GM21381 (cell line): ENCODE data around the gene FGF5.
"Not testable (repeated sequence)": the region's sequence is repeated elsewhere in the genome, so short reads cannot be mapped to it uniquely, and the experiment has no call there.

Experiments used
- ATAC-seq: cut with Tn5 transposase; IDR thresholded peaks from one replicate; pipeline ENCODE4 v1.9.1; 2021; ENCODE audit warnings: mild to moderate bottlenecking, moderate library complexity; ENCODE audit not compliant: unreplicated experiment

Gene FGF5

GRCh38 chr4:80266253-80266901, at the start of gene FGF5:
Gene FGF5, plus strand, starts transcription at chr4:80266664. Its CDS starts 161 bp downstream, at chr4:80266825.
- ATAC-seq = no peak

- ATAC-seq = no peak
Observed at GRCh38 chr4:80219301-80220025, 47.0 kb upstream of the FGF5 start.

- no peak for ATAC-seq
Observed at GRCh38 chr4:80220711-80221110, 45.8 kb upstream of the FGF5 start.

GRCh38 chr4:80221161-80221560, 45.3 kb upstream of the FGF5 start:
- no peak for ATAC-seq

GRCh38 chr4:80225595-80225994, 40.9 kb upstream of the FGF5 start:
- ATAC-seq = no peak

- no peak for ATAC-seq
Observed at GRCh38 chr4:80226094-80226493, 40.4 kb upstream of the FGF5 start.

GRCh38 chr4:80228460-80228859, 38.0 kb upstream of the FGF5 start:
- ATAC-seq = no peak

GRCh38 chr4:80229128-80229527, 37.3 kb upstream of the FGF5 start:
- peak; percentile 31 for ATAC-seq

GRCh38 chr4:80229590-80229989, 36.9 kb upstream of the FGF5 start:
- peak; percentile 96 for ATAC-seq

- ATAC-seq = no peak
Observed at GRCh38 chr4:80231180-80231579, 35.3 kb upstream of the FGF5 start.

GRCh38 chr4:80232707-80233370, 33.6 kb upstream of the FGF5 start:
- no peak for ATAC-seq

GRCh38 chr4:80233390-80233789, 33.1 kb upstream of the FGF5 start:
- no peak for ATAC-seq

- ATAC-seq = no peak
Observed at GRCh38 chr4:80235451-80235850, 31.0 kb upstream of the FGF5 start.

- no peak for ATAC-seq
Observed at GRCh38 chr4:80237992-80238391, 28.5 kb upstream of the FGF5 start.

GRCh38 chr4:80239480-80240150, 26.8 kb upstream of the FGF5 start:
- ATAC-seq = no peak

GRCh38 chr4:80240976-80241375, 25.5 kb upstream of the FGF5 start:
- no peak for ATAC-seq

- ATAC-seq = no peak
Observed at GRCh38 chr4:80243274-80244018, 23.0 kb upstream of the FGF5 start.

GRCh38 chr4:80247484-80247883, 19.0 kb upstream of the FGF5 start:
- ATAC-seq = not testable (repeated sequence)

GRCh38 chr4:80249144-80249543, 17.3 kb upstream of the FGF5 start:
- no peak for ATAC-seq

- ATAC-seq = no peak
Observed at GRCh38 chr4:80252427-80252826, 14.0 kb upstream of the FGF5 start.

- no peak for ATAC-seq
Observed at GRCh38 chr4:80252953-80253352, 13.5 kb upstream of the FGF5 start.
